GM19043 (cell line): ENCODE data around the gene TMTC1.

Experiments
- ATAC-seq: cut with Tn5 transposase; IDR thresholded peaks from one replicate; pipeline ENCODE4 v1.9.1; 2021; ENCODE audit warnings: low read depth; ENCODE audit not compliant: unreplicated experiment

The TMTC1 gene

GRCh38 chr12:29505122-29505521 lies 278.6 kb downstream of the TMTC1 start:
- ATAC-seq = no peak

- no peak for ATAC-seq
These were observed 280.5 kb downstream of the TMTC1 start for GRCh38 chr12:29503283-29503682.

GRCh38 chr12:29499235-29499634 lies 284.5 kb downstream of the TMTC1 start:
- no peak for ATAC-seq

- no peak for ATAC-seq
These were observed 286.2 kb downstream of the TMTC1 start, which contains the start of gene OVCH1 for GRCh38 chr12:29497588-29497987. OVCH1 (minus strand) TSS chr12:29497686; CDS start chr12:29497686, 0 bp downstream.

- no peak for ATAC-seq
These were observed 290.9 kb downstream of the TMTC1 start for GRCh38 chr12:29492891-29493290.

GRCh38 chr12:29486972-29487371 lies 296.8 kb downstream of the TMTC1 start:
- ATAC-seq = no peak

GRCh38 chr12:29463198-29463597 lies 320.5 kb downstream of the TMTC1 start:
- ATAC-seq = no peak

- no peak for ATAC-seq
These were observed 323.7 kb downstream of the TMTC1 start for GRCh38 chr12:29460082-29460481.

- ATAC-seq = no peak
These were observed 328.7 kb downstream of the TMTC1 start for GRCh38 chr12:29455087-29455486.

- no peak for ATAC-seq
These were observed 331.9 kb downstream of the TMTC1 start for GRCh38 chr12:29451888-29452287.
